ENCODE results near the gene KCTD2.

- TF ChIP-seq EZH2phosphoT487 (IDR thresholded peaks at IDR 0.05; ENCODE audit: borderline replicate concordance, low read length) (no peak), CTCF (IDR thresholded peaks at IDR 0.05; ENCODE audit: low read depth, low read length, poor library complexity, severe bottlenecking) (no peak)
These were observed 44.8 kb upstream of the KCTD2 start for GRCh38 chr17:75001915-75002843.

Data from DOHH2 (cell line).